ENCODE measurements around the gene ZBTB32. TPM values are rescaled to one million over a fixed set of nuclear protein-coding genes. Genes with fewer than 3 reads are reported as not detected.
A peak's percentile ranks its signal among the peaks of the same experiment; 100 is the strongest.

The ZBTB32 gene
- total RNA-seq, 1 experiment from 2014 or later = not detected

DNA sequence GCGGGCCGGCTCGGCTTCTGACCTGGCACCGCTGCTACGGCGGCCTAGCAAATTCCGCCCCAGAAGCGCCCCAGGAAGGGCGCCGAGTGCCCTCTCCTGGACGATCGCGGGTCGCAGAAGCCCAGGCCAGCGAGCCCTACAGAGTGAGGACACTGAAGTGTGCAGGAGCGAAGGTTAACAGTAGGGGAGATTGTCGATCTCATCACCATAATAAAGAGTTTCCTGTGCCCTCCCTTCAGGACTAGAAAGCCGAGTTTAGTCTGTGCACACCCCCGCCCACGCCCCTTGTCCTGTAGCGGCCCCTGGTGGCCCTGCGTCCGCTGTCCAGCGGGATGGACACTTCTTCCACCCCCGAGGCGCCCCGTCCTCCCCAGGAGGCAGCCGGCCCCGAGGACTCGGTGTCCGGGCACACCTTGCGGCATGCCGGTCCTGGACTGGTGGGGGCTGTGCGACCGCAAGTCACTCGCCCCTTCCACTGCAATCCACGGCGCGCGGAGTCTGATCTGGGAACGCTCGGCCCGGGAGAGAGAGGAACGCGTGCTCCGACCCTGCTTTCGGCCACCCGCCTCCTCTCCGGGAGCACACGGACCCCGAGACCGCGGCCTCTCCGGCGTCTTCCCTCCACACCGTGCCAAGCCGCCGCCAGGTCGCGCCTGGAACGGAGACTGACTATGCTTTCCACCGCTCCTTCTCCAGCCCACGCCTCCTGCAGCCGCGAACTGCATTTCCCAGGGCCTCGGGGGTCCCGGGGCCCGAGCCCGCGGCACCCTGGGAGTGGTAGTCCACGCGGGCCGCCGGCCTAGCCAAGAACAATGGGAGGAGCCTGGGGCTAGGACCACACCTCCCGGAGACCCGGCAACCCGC is 12.7 kb downstream of the ZBTB32 start:
- no peaks in the 10 kb centered on the region for H3K9me3 ChIP-seq (ENCODE audit: low read length)
- ChIA-PET POLR2A (ENCODE audit: unreplicated experiment) (no interaction called here), CTCF (no interaction called here)
- H3K27me3 ChIP-seq (ENCODE audit: low read length) = no peaks in the 10 kb centered on the region
- H3K4me3 ChIP-seq (ENCODE audit: low read length) = peak overlapping the region; percentile 91
- H3K9ac ChIP-seq (ENCODE audit: low read length) = peak overlapping the region; percentile 85
- TSS peak; percentile 49 for BruUV-seq (replicated peaks)
- 0 out of 2 replicates have a peak, but pooled peaks cover 3% of the 10 kb centered on the region for H4K20me1 ChIP-seq (ENCODE audit: low read length)
- peak overlapping the region; percentile 97 for H3K4me2 ChIP-seq (ENCODE audit: low read length)
- H3F3A ChIP-seq (ENCODE audit: low read length, unreplicated experiment) = no peaks in the 10 kb centered on the region
- TF ChIP-seq EZH2phosphoT487 (IDR thresholded peaks at IDR 0.05; ENCODE audit: borderline replicate concordance, low read length) (no peak), CTCF (conservative IDR thresholded peaks at IDR 0.05; ENCODE audit: low read depth, low read length) (peak; percentile 80)
- intact Hi-C loops (cut with micrococcal nuclease) = loop anchor here (1.0 to 10.0 kb wide), 5 partner anchors 14 to 218 kb away; partner anchors contain the start of genes LRFN3, PSENEN, TMEM147 and U2AF1L4
- peak overlapping the region; percentile 97 for H2AFZ ChIP-seq (ENCODE audit: low read length)
- peaks cover 20% of the 10 kb centered on the region; the same call in 1 of the 2 replicates for H3K4me1 ChIP-seq (ENCODE audit: insufficient read depth, low read length)
- peak; percentile 77 for DNase-seq
- H3K36me3 ChIP-seq (ENCODE audit: low read depth, low read length) = no peaks in the 10 kb centered on the region; the same call in 1 of the 2 replicates
- H3K9me2 ChIP-seq (replicated peaks; ENCODE audit: low read length) = no peaks in the 10 kb centered on the region
- peak; percentile 84 for ATAC-seq
- H3K79me2 ChIP-seq (ENCODE audit: low read length) = peaks cover 33% of the 10 kb centered on the region
- peak overlapping the region; percentile 50 for H3K27ac ChIP-seq (ENCODE audit: low read length)

GRCh38 chr19:35717665-35718344 is 13.4 kb downstream of the ZBTB32 start, which contains the start of gene KMT2B:
TSS of gene KMT2B (plus strand) at chr19:35718003. CDS start at chr19:35718019, 16 bp downstream.
- H3K79me2 ChIP-seq (ENCODE audit: low read length) = peaks cover 33% of the 10 kb centered on the region
- no peaks in the 10 kb centered on the region for H3F3A ChIP-seq (ENCODE audit: low read length, unreplicated experiment)
- peak within 1 kb of the TSS; percentile 50 for H3K27ac ChIP-seq (ENCODE audit: low read length)
- H3K9me3 ChIP-seq (ENCODE audit: low read length) = no peaks in the 10 kb centered on the region
- H3K9ac ChIP-seq (ENCODE audit: low read length) = peak within 1 kb of the TSS; percentile 87
- H3K4me1 ChIP-seq (ENCODE audit: insufficient read depth, low read length) = peaks cover 20% of the 10 kb centered on the region; the same call in 1 of the 2 replicates
- no peaks in the 10 kb centered on the region for H3K27me3 ChIP-seq (ENCODE audit: low read length)
- no TSS peak for BruUV-seq (replicated peaks)
- H3K36me3 ChIP-seq (ENCODE audit: low read depth, low read length) = no peaks in the 10 kb centered on the region; the same call in 1 of the 2 replicates
- no peaks in the 10 kb centered on the region for H3K9me2 ChIP-seq (replicated peaks; ENCODE audit: low read length)
- peak within 1 kb of the TSS; percentile 98 for H3K4me2 ChIP-seq (ENCODE audit: low read length)
- peak within 1 kb of the TSS; percentile 95 for H3K4me3 ChIP-seq (ENCODE audit: low read length)
- POLR2A ChIA-PET (ENCODE audit: unreplicated experiment) = no interaction called here
- ATAC-seq = peak; percentile 59
- intact Hi-C loops (cut with micrococcal nuclease) = loop anchor here (1.0 to 10.0 kb wide), 5 partner anchors 15 to 217 kb away; partner anchors contain the start of genes LRFN3, PSENEN, TMEM147 and U2AF1L4
- CTCF ChIA-PET = no interaction called here
- TF ChIP-seq EZH2phosphoT487 (IDR thresholded peaks at IDR 0.05; ENCODE audit: borderline replicate concordance, low read length) = no peak
- no peak for TF ChIP-seq EZH2 (IDR thresholded peaks at IDR 0.05; ENCODE audit: low read length, unreplicated experiment)
- TF ChIP-seq CTCF (conservative IDR thresholded peaks at IDR 0.05; ENCODE audit: low read depth, low read length) = no peak
- H4K20me1 ChIP-seq (ENCODE audit: low read length) = 0 out of 2 replicates have a peak, but pooled peaks cover 3% of the 10 kb centered on the region
- DNase-seq = peak; percentile 89
- peak within 1 kb of the TSS; percentile 97 for H2AFZ ChIP-seq (ENCODE audit: low read length)
